HG03460 (cell line): ENCODE data around the gene STEEP1.
"Not testable (repeated sequence)": the region's sequence is repeated elsewhere in the genome, so short reads cannot be mapped to it uniquely, and the experiment has no call there.

Experiments used
- ATAC-seq: cut with Tn5 transposase; IDR thresholded peaks from one replicate; pipeline ENCODE4 v1.9.1; 2021; ENCODE audit not compliant: unreplicated experiment

The STEEP1 gene

DNA sequence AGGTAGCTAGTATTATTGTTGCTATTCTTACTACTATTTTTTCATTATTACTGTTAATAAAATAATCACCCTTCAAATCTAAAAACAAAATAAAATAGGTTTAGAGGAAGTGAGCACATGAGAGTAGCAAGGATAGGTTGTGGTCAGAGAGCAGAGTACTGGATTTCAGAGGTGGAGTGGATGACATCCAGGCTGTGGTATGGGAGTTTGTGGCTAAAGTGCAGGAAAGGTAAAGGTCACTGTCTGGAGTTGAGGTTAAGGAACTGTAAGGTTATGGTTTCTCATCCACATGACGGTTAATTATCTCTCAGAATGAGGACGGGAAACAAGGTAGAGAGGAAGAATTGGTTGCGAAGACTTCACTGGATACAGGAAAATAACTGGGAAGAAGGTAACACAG is 27.7 kb downstream of the STEEP1 start:
- no peak for ATAC-seq

DNA sequence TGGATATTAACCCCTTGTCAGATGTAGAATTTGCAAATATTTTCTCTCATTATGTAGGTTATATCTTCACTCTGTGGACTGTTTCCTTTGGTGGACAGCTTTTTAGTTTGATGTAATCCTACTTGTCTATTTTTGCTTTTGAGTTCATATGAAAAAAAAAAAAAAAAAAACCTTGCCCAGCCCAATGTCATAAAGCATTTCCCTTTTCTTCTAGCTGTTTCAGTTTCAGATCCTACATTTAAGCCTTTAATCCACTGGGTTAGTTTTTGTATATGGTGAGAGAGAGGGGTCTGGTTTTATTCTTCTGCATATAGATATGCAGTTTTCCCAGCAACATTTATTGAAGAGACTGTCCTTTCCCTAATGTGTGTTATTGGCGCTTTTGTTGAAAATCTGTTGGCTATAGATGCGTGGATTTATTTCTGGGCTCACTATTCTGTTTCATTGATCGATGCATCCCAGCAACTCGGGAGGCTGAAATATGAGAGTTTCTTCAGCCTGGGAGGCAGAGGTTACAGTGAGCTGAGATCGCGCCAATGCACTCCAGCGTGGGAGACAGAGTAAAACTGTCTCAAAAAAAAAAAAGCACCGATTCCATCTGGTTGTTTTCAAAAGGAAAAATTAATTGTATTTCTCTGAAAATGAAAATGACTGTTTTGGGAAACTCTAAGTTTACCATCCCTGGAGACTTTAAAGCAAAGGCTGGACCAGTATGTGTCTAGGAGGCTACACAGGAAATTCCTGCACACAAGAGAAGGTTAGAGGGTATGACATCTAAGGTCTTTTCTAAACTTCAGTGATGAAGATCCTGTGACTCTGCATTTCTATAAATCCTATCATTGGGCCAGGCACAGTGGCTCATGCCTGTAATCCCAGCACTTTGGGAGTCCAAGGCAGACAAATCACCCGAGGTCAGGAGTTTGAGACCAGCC is 35.6 kb downstream of the STEEP1 start:
- no peak for ATAC-seq

DNA sequence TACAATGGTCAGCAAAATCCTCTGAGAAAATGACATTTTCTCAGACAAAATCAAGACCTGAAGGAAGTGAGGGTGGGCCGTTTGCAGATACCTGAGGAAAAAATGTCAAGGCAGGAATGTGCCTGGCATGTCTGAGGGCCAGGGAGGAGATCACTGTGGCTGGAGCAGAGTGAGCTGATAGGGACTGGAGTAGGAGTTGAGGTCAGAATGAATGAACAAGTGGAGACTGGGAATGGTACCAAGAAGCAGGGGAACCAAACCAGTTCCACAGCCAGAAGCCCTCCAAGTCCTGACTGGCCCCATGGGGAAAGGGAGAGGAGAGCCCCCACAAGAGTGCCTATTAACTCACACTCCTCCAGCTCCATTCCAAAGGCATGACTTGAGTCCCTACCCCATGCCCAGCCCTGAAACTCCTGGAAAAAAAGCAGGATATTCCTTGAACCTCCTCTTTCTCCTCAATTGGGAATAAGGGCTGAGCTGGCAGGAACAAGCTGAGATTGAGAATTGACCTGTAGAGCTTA is 41.5 kb downstream of the STEEP1 start:
- no peak for ATAC-seq

DNA sequence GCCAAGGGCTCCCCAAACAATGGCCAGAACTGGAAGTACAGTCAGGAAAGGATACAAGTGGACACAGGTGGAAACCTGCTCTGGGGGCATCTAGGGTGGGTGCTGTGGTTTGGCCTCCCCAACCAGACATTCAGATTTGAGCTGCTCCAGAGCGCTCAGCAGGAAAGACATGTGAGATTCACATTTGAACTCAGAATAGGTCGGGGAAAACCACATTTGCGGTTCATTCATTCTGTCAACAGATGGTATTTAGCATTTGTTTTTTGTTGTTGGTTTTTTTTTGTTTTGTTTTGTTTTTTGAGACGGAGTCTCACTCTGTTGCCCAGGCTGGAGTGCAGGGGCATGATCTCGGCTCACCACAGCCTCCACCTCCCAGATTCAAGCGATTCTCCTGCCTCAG is 44.0 kb downstream of the STEEP1 start:
- ATAC-seq: no peak

DNA sequence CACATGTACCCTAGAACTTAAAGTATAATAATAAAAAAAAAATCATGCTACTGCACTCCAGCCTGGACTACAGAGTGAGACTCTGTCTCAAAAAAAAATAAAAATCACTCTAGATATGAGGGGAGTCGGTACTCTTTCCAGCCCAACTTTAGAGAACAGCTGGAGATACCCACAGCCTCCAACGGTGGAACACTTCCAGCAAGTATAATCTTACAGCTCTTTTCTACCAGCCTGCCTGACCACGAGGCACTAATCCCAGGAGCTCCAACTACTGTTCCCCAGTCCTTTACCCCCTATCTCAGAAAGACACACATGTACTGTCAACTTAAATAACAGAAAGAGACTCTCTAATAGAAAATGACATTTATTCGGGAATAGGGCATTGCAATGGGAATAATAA is 46.8 kb downstream of the STEEP1 start:
- ATAC-seq: no peak

DNA sequence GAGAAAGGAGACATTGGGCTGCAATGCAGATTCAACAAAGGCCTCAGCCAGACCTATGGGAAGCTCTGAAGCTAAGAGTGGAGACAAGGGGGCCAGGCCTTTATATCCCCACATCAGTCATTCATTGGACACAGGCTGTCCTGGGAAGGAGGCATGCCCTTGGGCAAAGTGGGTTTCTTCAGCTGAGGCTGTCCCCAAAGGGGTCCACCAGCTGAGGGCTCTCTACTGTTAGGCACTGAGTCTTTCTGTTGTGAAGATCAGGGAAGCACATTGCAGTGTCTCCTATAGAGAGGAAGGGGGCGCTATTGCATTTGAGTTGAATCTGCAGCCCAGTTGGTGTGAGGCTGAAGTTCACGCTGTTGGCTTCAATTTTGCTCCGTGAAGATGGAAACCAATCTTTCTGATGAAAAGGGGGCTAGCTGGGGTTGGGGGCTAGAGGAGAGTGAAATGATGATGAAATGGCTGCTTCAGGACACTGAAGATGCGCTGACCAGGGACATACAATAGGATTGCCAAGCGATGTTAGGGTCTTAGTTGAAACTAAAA is 49.0 kb downstream of the STEEP1 start:
- peak; percentile 77 for ATAC-seq

DNA sequence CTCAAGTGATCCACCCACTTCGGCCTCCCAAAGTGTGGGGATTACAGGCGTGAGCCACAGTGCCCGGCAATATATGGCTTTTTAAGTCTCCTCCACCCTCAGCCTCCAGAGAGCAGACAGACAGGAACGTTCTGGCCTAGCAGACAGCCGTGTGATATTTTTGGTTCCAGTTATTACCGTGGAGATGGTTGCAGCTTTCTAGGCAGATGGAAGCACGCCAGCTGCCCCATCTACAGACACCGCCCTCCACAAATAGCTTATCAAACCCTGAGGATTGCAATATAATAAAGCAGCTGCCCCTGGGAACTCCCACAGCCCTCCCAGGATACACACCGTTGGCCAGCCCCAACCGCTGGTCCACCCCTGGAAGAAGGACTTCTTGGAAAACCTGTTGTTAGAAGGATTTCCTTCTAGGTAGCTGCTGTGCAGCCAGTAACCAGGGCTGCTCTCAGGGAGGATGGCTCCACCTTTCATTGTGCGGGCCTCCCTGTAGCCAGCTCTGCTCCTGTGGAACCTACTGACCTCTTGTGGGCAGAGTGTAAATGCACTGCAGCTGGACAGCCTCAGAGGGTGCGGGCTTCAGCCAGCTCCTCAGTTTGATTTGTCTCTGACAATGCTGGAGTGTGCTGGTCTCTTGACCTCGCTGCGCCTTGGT is 52.9 kb downstream of the STEEP1 start:
- ATAC-seq: no peak

DNA sequence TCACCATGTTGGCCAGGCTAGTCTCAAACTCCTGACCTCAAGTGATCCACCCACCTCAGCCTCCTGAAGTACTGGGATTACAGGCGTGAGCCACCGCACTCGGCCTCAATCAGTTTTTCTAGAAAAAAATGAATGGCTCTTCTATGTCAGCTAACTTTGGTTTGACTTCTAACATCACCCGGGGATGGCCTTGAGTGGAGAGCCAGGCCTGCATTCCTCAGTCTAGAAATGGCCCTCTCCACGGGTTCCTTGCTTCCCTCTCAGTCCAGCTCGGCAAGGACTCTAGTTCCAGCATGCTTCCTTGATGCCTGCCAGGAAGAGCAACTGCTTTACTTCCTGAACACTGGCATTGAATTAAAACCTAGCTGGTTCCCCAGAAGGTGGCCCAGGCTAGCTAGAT is 58.0 kb downstream of the STEEP1 start:
- no peak for ATAC-seq

DNA sequence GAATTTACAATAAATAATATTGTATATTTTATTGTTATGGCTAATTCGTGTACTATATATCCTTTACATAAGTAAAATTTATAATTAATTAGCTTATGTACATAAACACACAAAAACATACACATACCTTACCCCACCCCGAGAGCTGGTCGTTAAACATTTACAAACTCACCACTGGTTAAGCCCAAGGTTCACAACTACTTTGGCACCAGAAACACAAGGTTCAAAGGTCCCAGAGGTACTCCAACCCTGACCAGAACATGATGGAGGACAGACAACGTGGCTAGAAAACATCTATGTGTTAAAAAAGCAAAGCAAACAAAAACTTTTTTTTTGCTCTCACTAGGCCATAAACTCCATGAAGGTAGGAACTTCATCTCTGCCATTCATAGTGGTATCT is 59.3 kb downstream of the STEEP1 start:
- ATAC-seq: no peak

DNA sequence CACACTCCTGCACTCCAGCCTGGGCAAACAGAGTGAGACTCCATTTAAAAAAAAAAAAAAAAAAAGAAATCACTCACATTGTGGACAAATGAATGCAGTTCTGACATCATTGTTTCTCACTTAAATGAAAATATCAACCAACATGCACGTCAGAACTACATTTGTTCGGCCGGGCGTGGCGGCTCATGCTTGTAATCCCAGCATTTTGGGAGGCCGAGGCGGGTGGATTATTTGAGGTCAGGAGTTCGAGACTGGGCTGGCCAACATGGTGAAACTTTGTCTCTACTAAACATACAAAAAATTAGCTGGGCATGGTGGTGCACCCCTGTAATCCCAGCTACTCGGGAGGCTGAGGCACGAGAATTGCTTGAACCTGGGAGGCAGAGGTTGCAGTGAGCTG is 60.1 kb downstream of the STEEP1 start:
- ATAC-seq: not testable (repeated sequence)

DNA sequence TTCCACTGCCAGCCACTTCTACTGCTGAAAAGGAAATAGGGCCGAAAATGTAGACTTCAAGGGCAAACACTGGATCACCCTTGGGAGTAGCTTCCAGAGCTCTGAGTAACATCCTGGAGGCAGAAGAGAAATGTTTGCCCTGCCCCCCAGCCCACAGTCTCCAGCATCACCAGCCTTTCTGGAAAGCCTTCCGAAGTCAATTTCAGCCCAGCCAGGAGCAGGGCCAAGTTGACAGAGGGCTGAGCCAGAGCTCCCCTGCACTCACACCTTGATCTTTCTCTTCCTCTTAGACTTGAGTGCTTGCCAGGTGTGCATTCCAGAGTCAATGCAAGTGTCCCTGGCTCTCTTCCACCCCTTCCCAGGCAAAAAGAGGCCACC is 61.7 kb downstream of the STEEP1 start:
- no peak for ATAC-seq

DNA sequence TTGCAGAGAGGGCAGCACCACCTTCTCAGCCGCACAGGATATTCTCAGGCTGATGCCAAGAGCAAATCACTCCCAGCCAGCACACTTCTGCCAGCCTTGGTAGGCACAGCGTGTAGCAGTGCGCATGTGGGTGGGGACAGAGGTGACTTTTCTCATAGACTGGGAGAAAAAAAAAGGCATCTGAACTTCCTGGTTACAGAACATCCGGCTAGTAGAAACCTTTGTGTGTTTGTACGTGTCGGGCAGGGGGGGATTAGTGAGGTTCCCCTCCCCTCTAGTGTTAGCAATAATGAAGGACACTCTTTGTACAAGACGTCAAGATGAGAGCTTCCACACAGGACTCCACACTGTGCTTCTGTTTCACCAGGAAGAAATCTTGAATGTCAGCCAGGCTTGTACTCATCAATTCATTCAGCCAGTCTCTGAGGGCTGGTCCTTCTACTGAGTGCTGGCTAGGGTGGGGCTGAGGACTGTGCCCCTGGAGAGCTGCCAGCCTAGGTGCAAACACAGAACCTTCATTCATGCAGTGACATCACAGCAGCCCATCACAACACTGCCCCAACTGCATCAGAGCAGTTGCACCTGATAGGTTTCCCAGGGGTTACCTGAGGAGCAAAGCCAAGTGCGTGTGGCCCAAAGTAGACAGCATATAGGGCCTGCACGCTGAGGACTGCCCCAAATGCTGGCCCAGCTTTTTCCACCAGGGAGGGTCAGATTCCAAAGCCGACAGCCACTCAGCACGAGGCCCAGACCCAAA is 62.3 kb downstream of the STEEP1 start:
- ATAC-seq: no peak

DNA sequence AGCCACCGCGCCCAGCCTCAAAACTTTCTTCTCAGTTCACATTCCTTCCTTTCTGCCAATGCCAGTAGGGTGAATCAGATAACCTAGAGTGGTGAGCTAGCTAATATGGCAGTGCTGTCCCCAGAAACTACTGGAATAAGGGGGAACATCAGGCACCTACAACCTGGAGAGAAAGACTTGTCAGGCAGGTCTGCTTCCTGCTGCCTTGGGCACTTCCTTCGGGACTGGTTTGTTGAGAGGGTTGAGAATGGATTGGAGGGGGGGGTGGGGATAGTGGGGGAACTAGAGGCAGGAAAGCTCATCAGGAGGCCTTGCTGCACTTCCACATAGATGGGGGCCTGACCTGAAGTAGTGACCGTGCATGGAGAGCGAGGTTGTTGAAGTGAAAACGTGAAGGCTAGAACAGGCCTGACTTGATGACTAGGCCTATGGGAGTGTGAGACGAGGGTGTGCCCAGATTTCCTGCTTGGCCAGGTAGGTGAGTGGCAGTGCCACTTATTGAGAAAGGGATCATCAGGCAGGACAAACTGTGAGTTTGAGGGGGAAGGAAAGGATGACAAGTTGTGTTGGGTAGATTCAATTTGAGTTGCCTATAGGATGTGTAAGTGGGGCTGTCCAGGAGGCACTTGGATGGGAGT is 63.6 kb downstream of the STEEP1 start:
- no peak for ATAC-seq

DNA sequence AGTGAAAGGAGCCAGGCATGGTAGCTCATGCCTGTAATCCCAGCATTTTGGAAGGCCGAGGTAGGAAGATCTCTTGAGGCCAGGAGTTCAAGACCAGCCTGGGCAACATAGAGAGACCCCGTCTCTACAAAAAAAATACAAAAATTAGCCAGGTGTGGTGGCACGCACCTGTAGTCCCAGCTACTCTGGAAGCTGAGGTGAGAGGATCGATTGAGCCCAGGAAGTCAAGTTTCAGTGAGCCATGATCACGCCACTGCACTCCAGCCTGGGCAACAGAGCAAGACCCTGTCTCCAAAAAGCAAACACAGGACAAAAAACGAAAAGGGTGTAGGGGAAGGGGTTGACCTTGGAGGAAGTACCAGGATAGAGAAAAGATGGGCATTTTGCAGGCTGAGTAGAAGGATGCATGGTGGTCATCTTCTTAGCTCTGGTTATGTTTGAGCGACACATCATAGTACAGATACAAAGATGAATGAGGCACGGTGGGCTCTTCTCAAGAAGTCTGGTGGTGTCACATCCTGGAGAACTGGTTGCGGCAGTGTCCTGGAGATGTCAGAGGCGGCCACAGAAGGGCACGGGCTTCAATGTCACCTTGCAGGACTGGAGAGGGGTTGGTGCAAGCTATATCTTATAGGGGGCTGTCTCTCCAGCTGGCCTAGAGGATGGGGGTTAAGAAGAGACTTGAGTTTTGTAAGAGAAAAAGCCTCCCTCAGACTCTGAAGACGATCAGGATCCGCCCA is 65.0 kb downstream of the STEEP1 start:
- no peak for ATAC-seq

DNA sequence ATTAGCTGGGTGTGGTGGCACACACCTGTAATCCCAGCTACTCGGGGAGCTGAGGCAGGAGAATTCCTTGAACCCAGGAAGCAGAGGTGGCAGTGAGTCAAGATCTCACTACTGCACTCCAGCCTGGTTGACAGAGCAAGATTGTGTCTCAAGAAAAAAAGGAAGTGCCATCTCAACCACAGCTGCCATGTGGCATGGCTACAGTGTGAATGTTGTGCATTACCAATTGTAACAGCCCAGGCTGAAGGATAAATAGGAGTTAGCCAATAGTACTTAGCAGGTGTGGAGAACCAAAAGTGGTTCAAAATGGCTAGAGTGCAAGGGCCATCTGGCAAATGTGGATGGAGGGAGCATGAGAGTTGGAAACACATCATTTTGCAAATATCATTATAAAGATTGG is 68.0 kb downstream of the STEEP1 start:
- no peak for ATAC-seq

DNA sequence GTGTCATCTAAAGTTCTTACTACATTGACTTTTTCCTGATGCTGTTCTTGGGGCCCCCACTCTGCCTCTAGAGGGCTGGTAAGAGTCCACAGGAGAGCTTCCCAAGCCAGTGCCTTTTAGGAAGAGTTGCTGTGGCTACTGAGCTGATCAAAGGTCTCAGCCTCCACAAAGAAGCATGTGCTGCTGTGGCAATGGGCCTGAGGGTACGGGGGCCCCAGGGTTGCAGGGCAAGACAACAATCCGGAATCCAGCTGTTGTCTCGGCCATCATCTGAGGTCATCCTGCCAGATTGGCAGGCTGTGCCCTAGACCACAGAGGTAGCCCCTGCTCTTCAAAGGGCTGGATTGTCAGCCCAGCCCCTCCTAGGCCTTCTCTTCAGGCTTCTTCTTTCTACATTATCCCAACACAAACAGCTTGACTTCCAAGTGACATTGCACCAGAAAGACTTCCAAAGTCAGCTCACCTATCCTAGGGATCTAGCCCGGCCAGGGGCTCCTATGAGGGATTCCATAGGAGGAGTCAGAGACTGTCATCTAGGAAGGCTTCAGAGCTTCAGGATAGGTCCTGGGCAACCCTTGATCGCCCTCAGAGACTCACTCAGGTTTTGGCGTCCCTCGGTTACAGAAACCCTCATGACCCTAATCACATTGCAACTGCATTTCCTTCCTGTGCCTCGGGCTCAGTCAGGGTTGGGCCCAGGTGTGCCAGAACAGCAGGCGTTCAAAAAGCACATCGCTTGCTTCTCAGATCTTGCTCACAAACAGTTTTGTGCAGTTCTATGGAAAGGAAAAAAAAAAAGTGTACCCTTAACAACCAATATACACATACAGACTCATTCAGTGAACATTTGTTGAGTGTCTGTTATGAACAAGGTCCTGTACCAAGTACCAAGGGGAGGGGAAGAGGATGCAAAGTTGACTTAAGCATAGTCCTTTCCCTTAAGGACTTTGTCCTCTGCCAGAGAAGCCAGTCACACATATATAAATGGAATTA is 69.2 kb downstream of the STEEP1 start:
- ATAC-seq: no peak

DNA sequence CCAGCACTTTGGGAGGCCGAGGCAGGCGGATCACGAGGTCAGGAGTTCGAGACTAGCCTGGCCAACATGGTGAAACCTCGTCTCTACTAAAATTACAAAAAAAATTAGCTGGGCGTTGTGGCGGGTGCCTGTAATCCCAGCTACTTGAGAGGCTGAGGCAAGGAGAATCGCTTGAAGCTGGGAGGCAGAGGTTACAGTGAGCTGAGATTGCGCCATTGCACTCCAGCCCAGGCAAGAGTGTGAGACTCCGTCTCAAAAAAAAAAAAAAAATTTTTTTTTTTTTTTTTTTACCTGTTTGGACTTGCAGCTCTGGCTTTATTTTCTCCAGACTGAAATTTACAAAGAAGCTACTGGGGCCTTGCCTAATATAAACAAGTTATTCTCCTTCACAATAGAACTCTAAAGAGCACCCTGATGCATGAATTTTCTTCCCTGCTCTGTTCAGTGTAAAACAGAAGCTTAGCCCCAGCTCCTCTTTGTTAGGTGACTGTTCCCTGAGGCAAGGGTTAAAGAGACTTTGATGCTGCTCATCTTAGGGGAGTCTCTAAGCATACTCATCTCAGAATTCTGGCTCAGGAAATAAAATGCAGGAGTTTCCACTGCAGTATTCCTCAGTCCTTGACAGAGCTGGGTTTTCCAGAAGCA is 71.2 kb downstream of the STEEP1 start:
- not testable (repeated sequence) for ATAC-seq

DNA sequence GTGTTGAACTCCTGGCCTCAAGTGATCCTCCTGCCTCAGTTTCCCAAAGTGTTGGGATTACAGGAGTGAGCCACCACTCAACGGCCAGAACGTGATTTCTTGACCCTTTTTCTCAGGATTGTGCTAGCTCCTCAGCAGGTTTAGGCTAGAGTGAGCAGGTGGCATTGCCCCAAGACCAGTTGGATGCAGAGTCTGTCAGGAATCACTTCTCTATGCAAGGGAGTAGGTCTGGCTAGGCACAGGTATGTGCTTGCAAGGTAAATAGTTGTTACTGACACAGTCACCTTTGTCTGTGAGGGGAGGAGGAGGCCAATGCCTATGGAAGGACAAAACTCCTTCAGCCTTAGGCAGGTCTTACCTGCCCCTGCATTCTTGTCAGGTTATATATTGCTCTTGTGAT is 72.7 kb downstream of the STEEP1 start:
- ATAC-seq: no peak
